Adipocyte (in vitro differentiated cells): ENCODE data around the gene APOO.
"Not testable (repeated sequence)": the region's sequence is repeated elsewhere in the genome, so short reads cannot be mapped to it uniquely, and the experiment has no call there.

Experiments
- DNase-seq: peaks from one replicate; pipeline ENCODE4 v3.0.0-alpha.2; 2015; ENCODE audit warnings: low read depth
- H3K27me3 ChIP-seq: replicated peaks from 2 replicates; pipeline ENCODE4 v1.7.0; 2013; ENCODE audit warnings: mild to moderate bottlenecking, low read length, moderate library complexity; ENCODE audit not compliant: control insufficient read depth, insufficient read depth
- H3K36me3 ChIP-seq: 2 replicates; pipeline ENCODE4 v1.7.0; 2013; ENCODE audit warnings: low read length, mild to moderate bottlenecking, moderate library complexity; ENCODE audit not compliant: control insufficient read depth, insufficient read depth, severe bottlenecking
- H3K4me1 ChIP-seq: 2 replicates; pipeline ENCODE4 v1.7.0; 2013; ENCODE audit warnings: mild to moderate bottlenecking, low read length, moderate library complexity; ENCODE audit not compliant: control insufficient read depth, insufficient read depth
- H3K4me3 ChIP-seq: 2 replicates; pipeline ENCODE4 v1.7.0; 2013; ENCODE audit warnings: mild to moderate bottlenecking, low read length, moderate library complexity
- H3K9ac ChIP-seq: 2 replicates; pipeline ENCODE4 v1.7.0; 2013; ENCODE audit warnings: mild to moderate bottlenecking, low read length, moderate library complexity
- H3K9me3 ChIP-seq: 2 replicates; pipeline ENCODE4 v1.7.0; 2013; ENCODE audit warnings: mild to moderate bottlenecking, low read length, moderate library complexity; ENCODE audit not compliant: control insufficient read depth

The APOO gene

GRCh38 chrX:23901805-23902204 lies 5.9 kb downstream of the APOO start:
- Histone ChIP-seq H3K4me3 (peak overlapping the region; percentile 25), H3K9me3 (no peaks in the 10 kb centered on the region), H3K9ac (peak overlapping the region; percentile 11), H3K4me1 (peaks cover 47% of the 10 kb centered on the region), H3K36me3 (no peaks in the 10 kb centered on the region), H3K27me3 (no peaks in the 10 kb centered on the region)
- DNase-seq, result peak; percentile 82

GRCh38 chrX:23901060-23901459 lies 6.7 kb downstream of the APOO start:
- Histone ChIP-seq H3K9me3 (no peaks in the 10 kb centered on the region), H3K4me1 (peaks cover 44% of the 10 kb centered on the region), H3K36me3 (no peaks in the 10 kb centered on the region), H3K4me3 (no peak overlapping the region), H3K9ac (no peak overlapping the region), H3K27me3 (no peaks in the 10 kb centered on the region)
- peak; percentile 41 for DNase-seq

GRCh38 chrX:23900220-23900797 lies 7.4 kb downstream of the APOO start:
- Histone ChIP-seq H3K4me1 (peaks cover 44% of the 10 kb centered on the region), H3K4me3 (no peak overlapping the region), H3K27me3 (no peaks in the 10 kb centered on the region), H3K9me3 (no peaks in the 10 kb centered on the region), H3K9ac (peak overlapping the region; percentile 75), H3K36me3 (no peaks in the 10 kb centered on the region)
- no peak for DNase-seq

- peak; percentile 41 for DNase-seq
- H3K27me3 ChIP-seq, result no peaks in the 10 kb centered on the region
- H3K4me3 ChIP-seq, result peak overlapping the region; percentile 14
- no peaks in the 10 kb centered on the region for H3K9me3 ChIP-seq
- no peaks in the 10 kb centered on the region for H3K36me3 ChIP-seq
- H3K9ac ChIP-seq, result peak overlapping the region; percentile 75
- peaks cover 44% of the 10 kb centered on the region for H3K4me1 ChIP-seq
Observed at GRCh38 chrX:23898412-23898959, 9.3 kb downstream of the APOO start.

GRCh38 chrX:23896981-23897380 lies 10.8 kb downstream of the APOO start:
- DNase-seq, result no peak
- no peaks in the 10 kb centered on the region for H3K9me3 ChIP-seq

GRCh38 chrX:23896539-23896938 lies 11.2 kb downstream of the APOO start:
- H3K27me3 ChIP-seq, H3K4me3 ChIP-seq, H3K36me3 ChIP-seq, DNase-seq, H3K9me3 ChIP-seq, H3K9ac ChIP-seq: not testable (repeated sequence)
- peaks cover 36% of the 10 kb centered on the region for H3K4me1 ChIP-seq

More at GRCh38 chrX:23896981-23897380, 10.8 kb downstream of the APOO start:
- Histone ChIP-seq H3K4me3 (no peak overlapping the region), H3K36me3 (no peaks in the 10 kb centered on the region), H3K9ac (no peak overlapping the region), H3K4me1 (peaks cover 40% of the 10 kb centered on the region), H3K27me3 (no peaks in the 10 kb centered on the region)

GRCh38 chrX:23894993-23895392 lies 12.7 kb downstream of the APOO start:
- not testable (repeated sequence) for H3K9me3 ChIP-seq, H3K4me3 ChIP-seq, DNase-seq, H3K36me3 ChIP-seq, H3K9ac ChIP-seq, H3K27me3 ChIP-seq
- peaks cover 23% of the 10 kb centered on the region for H3K4me1 ChIP-seq

GRCh38 chrX:23890933-23891332 lies 16.8 kb downstream of the APOO start:
- Histone ChIP-seq H3K4me3 (no peak overlapping the region), H3K9me3 (no peaks in the 10 kb centered on the region), H3K36me3 (no peaks in the 10 kb centered on the region), H3K9ac (no peak overlapping the region), H3K27me3 (peaks cover 7% of the 10 kb centered on the region), H3K4me1 (peaks cover 4% of the 10 kb centered on the region)
- DNase-seq, result no peak

- H3K9ac ChIP-seq, result no peak overlapping the region
- H3K27me3 ChIP-seq, result peaks cover 9% of the 10 kb centered on the region
- no peaks in the 10 kb centered on the region for H3K36me3 ChIP-seq
- H3K4me1 ChIP-seq, result peaks cover 12% of the 10 kb centered on the region
- H3K9me3 ChIP-seq, result no peaks in the 10 kb centered on the region
- DNase-seq, result peak; percentile 18
- H3K4me3 ChIP-seq, result no peak overlapping the region
Observed at GRCh38 chrX:23888887-23889501, 18.7 kb downstream of the APOO start.

GRCh38 chrX:23887918-23888317 lies 19.8 kb downstream of the APOO start:
- no peak overlapping the region for H3K4me3 ChIP-seq

GRCh38 chrX:23887451-23887850 lies 20.3 kb downstream of the APOO start:
- H3K4me1 ChIP-seq, result peaks cover 15% of the 10 kb centered on the region
- H3K4me3 ChIP-seq, result no peak overlapping the region
- peaks cover 9% of the 10 kb centered on the region for H3K27me3 ChIP-seq
- no peak for DNase-seq
- H3K36me3 ChIP-seq, result no peaks in the 10 kb centered on the region
- H3K9me3 ChIP-seq, result no peaks in the 10 kb centered on the region
- H3K9ac ChIP-seq, result no peak overlapping the region

More at GRCh38 chrX:23887918-23888317, 19.8 kb downstream of the APOO start:
- Histone ChIP-seq H3K9ac (no peak overlapping the region), H3K9me3 (no peaks in the 10 kb centered on the region), H3K27me3 (peaks cover 9% of the 10 kb centered on the region), H3K4me1 (peaks cover 15% of the 10 kb centered on the region), H3K36me3 (no peaks in the 10 kb centered on the region)
- no peak for DNase-seq
